Subcutaneous abdominal adipose tissue (tissue), 5 donors: Measurements from ENCODE around the gene CDKN2B.

Experiments used
- H3K27ac ChIP-seq: one replicate; pipeline ENCODE4 v1.7.0; 2013; ENCODE audit warnings: low read depth, mild to moderate bottlenecking, inconsistent platforms, low read length, moderate library complexity
- H3K27me3 ChIP-seq, 5 donors: one replicate each; pipeline ENCODE4 v1.7.0; 2013; ENCODE audit warnings: low read length in 5 of 5, inconsistent platforms in 1 of 5; ENCODE audit not compliant: control insufficient read depth in 5 of 5, insufficient read depth in 4 of 5
- H3K36me3 ChIP-seq, 5 donors: one replicate each; pipeline ENCODE4 v1.7.0; 2013; ENCODE audit warnings: low read length in 5 of 5; ENCODE audit not compliant: control insufficient read depth in 5 of 5, insufficient read depth in 5 of 5
- H3K4me1 ChIP-seq, 5 donors: one replicate each; pipeline ENCODE4 v1.7.0; 2013; ENCODE audit warnings: low read length in 5 of 5, mild to moderate bottlenecking in 3 of 5, moderate library complexity in 1 of 5; ENCODE audit not compliant: control insufficient read depth in 5 of 5, insufficient read depth in 5 of 5
- H3K4me3 ChIP-seq, 5 donors: one replicate each; pipeline ENCODE4 v1.7.0; 2013; ENCODE audit warnings: low read length in 5 of 5, low read depth in 1 of 5
- H3K9ac ChIP-seq, 5 donors: one replicate each; pipeline ENCODE4 v1.7.0; 2013; ENCODE audit warnings: low read length in 5 of 5, mild to moderate bottlenecking in 4 of 5, moderate library complexity in 3 of 5
- H3K9me3 ChIP-seq, 5 donors: one replicate each; pipeline ENCODE4 v1.7.0; 2013; ENCODE audit warnings: low read length in 5 of 5; ENCODE audit not compliant: control insufficient read depth in 5 of 5
- donor health status: healthy.
- donor health status: healthy.
- donor health status: healthy.
- donor health status: healthy.
- donor health status: healthy.

Gene CDKN2B

GRCh38 chr9:22010866-22011625 is 1.9 kb upstream of the CDKN2B start:
- H3K36me3 ChIP-seq = no peaks in the 10 kb centered on the region
- H3K4me1 ChIP-seq = peaks cover 2 to 25% (median 16%) of the 10 kb centered on the region in 5 donors
- no peak overlapping the region for H3K27ac ChIP-seq
- H3K9me3 ChIP-seq = no peaks in the 10 kb centered on the region
- no peak overlapping the region for H3K4me3 ChIP-seq
- H3K9ac ChIP-seq = no peak overlapping the region
- H3K27me3 ChIP-seq = peaks cover 0 to 3% (median 0%) of the 10 kb centered on the region in 5 donors

- H3K36me3 ChIP-seq = peaks cover 0 to 8% (median 0%) of the 10 kb centered on the region in 5 donors
- no peaks in the 10 kb centered on the region for H3K9me3 ChIP-seq
- H3K27ac ChIP-seq = peak overlapping the region; percentile 50
- H3K9ac ChIP-seq = no peak overlapping the region
- H3K4me1 ChIP-seq = peaks cover 2 to 40% (median 32%) of the 10 kb centered on the region in 5 donors
- H3K4me3 ChIP-seq = peak overlapping the region; percentile 48 to 99 (median 86)
- peaks cover 0 to 13% (median 3%) of the 10 kb centered on the region in 5 donors for H3K27me3 ChIP-seq
Measured at GRCh38 chr9:22009506-22009867, 382 bp upstream of the CDKN2B start.

DNA sequence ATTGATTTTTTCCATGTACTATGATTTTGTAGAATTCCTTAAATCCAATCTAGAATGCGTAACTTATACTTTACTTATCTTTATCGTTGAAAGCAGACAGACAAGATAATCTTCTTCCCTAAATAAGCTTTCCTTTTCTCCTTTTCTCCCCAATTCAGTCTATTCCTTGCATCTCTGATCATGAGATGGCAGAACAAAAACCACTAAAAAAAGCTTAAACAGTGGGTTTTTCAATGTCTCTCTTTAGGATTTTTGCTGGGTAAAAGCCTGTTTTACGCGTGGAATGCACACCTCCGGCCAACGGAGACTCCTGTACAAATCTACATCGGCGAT is 755 bp downstream of the CDKN2B start:
- peaks cover 0 to 13% (median 3%) of the 10 kb centered on the region in 5 donors for H3K27me3 ChIP-seq
- peaks cover 0 to 8% (median 5%) of the 10 kb centered on the region in 5 donors for H3K36me3 ChIP-seq
- H3K27ac ChIP-seq = peak overlapping the region; percentile 86
- H3K4me1 ChIP-seq = peaks cover 2 to 49% (median 32%) of the 10 kb centered on the region in 5 donors
- peak overlapping the region; percentile 65 to 99 (median 87) for H3K4me3 ChIP-seq
- peak overlapping the region in 4 of 5 donors; percentile 79 to 91 (median 84) for H3K9ac ChIP-seq
- no peaks in the 10 kb centered on the region for H3K9me3 ChIP-seq

GRCh38 chr9:22005702-22006606 is 3.2 kb downstream of the CDKN2B start:
- Histone ChIP-seq H3K4me3 (peak overlapping the region; percentile 13 to 63 (median 45)), H3K36me3 (peaks cover 0 to 8% (median 5%) of the 10 kb centered on the region in 5 donors), H3K27ac (no peak overlapping the region), H3K9me3 (no peaks in the 10 kb centered on the region), H3K27me3 (peaks cover 0 to 13% (median 3%) of the 10 kb centered on the region in 5 donors), H3K9ac (peak overlapping the region in 1 of 5 donors; percentile 22), H3K4me1 (peaks cover 2 to 60% (median 32%) of the 10 kb centered on the region in 5 donors)

DNA sequence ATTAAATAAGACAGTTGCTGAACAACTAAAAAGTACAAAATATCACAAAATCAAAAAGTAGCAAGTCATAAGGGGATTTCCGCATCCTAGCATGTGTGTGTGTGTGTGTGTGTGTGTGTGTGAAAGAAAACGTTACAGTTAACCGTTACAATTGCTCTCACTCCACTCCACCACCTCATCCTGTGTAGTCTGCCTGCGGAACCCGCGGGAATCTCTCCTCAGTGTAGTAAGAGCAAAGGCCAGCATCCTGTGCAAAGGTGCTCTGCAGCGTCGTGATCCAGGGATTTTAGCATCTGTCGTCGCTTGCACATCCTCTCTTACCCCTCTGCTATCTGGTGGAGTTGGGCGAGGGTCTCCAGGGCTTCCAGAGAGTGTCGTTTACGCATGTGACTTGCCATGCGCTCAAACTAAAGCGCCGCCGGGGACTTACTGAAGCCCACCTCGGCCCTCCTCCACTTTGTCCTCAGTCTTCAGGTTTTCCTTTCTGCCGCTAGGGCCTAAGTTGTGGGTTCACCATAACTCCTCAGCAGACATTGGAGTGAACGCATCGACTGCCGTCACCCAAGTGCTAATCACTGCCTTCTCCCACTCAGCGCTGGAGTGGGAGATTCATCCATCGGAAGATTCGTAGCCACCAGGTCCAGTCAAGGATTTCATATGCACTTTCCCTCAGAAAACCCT is 3.9 kb downstream of the CDKN2B start:
- H3K27me3 ChIP-seq = peaks cover 0 to 13% (median 3%) of the 10 kb centered on the region in 5 donors
- no peak overlapping the region for H3K27ac ChIP-seq
- H3K9ac ChIP-seq = no peak overlapping the region
- H3K4me1 ChIP-seq = peaks cover 2 to 60% (median 32%) of the 10 kb centered on the region in 5 donors
- H3K9me3 ChIP-seq = no peaks in the 10 kb centered on the region
- peaks cover 0 to 8% (median 5%) of the 10 kb centered on the region in 5 donors for H3K36me3 ChIP-seq
- H3K4me3 ChIP-seq = peak overlapping the region; percentile 13 to 63 (median 45)

DNA sequence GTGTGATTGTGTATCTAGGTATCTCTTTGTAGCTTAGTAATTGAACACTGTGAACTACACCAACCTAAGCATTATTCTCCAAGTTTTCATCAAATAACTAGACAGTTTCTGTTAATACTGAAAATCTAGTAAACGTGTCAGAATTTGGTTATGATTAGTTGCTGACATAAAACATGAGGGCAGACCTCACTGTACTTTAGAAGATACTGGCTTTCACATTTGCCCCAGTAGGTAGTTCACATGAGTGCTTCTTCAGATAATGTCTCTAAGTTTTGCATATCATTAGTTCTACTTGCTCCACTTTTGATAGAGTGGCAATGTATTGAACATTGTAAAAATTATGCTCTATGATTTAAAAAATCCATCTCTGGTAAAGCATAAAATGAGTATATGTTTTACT is 7.1 kb downstream of the CDKN2B start:
- H3K27ac ChIP-seq = no peak overlapping the region
- H3K36me3 ChIP-seq = peaks cover 0 to 8% (median 5%) of the 10 kb centered on the region in 5 donors
- H3K4me1 ChIP-seq = peaks cover 0 to 45% (median 16%) of the 10 kb centered on the region in 5 donors
- H3K4me3 ChIP-seq = no peak overlapping the region
- no peaks in the 10 kb centered on the region for H3K9me3 ChIP-seq
- H3K27me3 ChIP-seq = peaks cover 0 to 13% (median 3%) of the 10 kb centered on the region in 5 donors
- no peak overlapping the region for H3K9ac ChIP-seq

DNA sequence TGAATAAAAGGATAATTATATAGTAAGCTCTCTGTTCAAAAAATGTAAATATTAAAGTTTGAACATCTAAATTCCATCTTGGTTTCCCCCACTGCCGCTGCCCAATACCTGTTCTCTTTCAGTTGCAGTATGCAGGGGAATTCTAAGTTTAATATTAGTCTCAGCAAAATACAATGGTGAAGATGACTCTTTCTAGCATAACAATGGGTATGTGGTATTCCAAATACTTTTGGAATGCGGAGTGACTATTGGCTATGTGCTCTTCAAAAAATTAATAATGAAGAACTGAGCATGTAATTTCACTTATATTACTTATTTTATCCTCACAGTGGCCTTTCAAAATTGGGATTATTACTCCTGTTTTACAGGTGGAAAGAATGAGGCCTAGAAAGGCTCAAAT is 11.1 kb downstream of the CDKN2B start:
- peaks cover 5 to 25% (median 20%) of the 10 kb centered on the region in 5 donors for H3K4me1 ChIP-seq
- no peak overlapping the region for H3K4me3 ChIP-seq
- H3K27ac ChIP-seq = no peak overlapping the region
- H3K9ac ChIP-seq = no peak overlapping the region
- H3K9me3 ChIP-seq = no peaks in the 10 kb centered on the region
- H3K36me3 ChIP-seq = no peaks in the 10 kb centered on the region
- H3K27me3 ChIP-seq = peaks cover 0 to 8% (median 7%) of the 10 kb centered on the region in 5 donors

GRCh38 chr9:21997480-21997879 is 11.6 kb downstream of the CDKN2B start:
- Histone ChIP-seq H3K27me3 (peaks cover 0 to 8% (median 7%) of the 10 kb centered on the region in 5 donors), H3K4me1 (peaks cover 5 to 25% (median 15%) of the 10 kb centered on the region in 5 donors), H3K36me3 (no peaks in the 10 kb centered on the region), H3K27ac (no peak overlapping the region), H3K9ac (no peak overlapping the region), H3K9me3 (no peaks in the 10 kb centered on the region), H3K4me3 (no peak overlapping the region)

DNA sequence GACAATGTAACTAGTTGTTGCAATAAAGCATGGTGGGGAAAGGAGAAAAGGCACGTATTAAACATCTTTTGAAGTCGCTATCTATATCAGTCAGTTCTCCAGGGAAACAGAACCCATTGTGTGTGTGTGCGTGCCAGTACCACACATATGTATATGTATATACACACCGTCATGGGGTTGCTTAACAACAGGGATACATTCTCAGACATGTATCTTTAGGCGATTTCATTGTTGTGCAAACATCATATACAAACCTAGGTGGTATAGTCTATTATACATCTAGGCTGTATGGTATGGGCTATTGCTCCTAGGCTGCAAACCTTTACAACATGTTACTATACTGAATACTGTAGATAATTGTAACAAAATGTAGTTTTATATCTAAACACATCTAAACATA is 12.2 kb downstream of the CDKN2B start:
- Histone ChIP-seq H3K27me3 (peaks cover 0 to 8% (median 7%) of the 10 kb centered on the region in 5 donors), H3K36me3 (no peaks in the 10 kb centered on the region), H3K9me3 (no peaks in the 10 kb centered on the region), H3K4me3 (no peak overlapping the region), H3K27ac (no peak overlapping the region), H3K4me1 (peaks cover 5 to 25% (median 15%) of the 10 kb centered on the region in 5 donors), H3K9ac (no peak overlapping the region)
